ENCODE results near the gene VPS4B.
A peak's percentile ranks its signal among the peaks of the same experiment; 100 is the strongest.

Gene VPS4B

DNA sequence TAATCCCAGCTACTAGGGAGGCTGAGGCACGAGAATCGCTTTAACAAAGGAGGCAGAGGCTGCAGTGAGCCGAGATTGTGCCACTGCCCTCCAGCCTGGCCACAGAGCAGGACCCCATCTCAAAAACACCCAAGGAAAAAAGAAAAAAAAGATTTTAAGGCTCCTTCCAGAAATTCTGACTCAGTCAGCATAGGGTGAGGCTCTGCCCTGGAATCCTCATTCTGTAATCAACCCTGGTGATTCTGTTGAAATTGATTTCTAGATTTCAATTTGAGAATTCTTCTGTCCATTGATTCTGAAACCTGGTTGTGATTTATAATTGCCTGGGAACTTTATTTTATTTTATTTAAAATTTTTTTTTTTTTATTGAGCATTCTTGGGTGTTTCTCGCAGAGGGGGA, 27.1 kb upstream of the VPS4B start:
- Histone ChIP-seq H3K4me1 (ENCODE audit: control insufficient read depth in 1 of 2, insufficient read depth in 1 of 2, low read depth in 1 of 2, low read length in 1 of 2) (peaks cover 10% of the 10 kb centered on the region in 2 experiments), H3K9me3 (no peaks in the 10 kb centered on the region), H3K27me3 (no peaks in the 10 kb centered on the region), H3K36me3 (no peaks in the 10 kb centered on the region), H3K4me3 (ENCODE audit: low read depth in 1 of 2, low read length in 1 of 2) (no peak overlapping the region), H3K27ac (no peak overlapping the region)
- TF ChIP-seq, protein P1, sequence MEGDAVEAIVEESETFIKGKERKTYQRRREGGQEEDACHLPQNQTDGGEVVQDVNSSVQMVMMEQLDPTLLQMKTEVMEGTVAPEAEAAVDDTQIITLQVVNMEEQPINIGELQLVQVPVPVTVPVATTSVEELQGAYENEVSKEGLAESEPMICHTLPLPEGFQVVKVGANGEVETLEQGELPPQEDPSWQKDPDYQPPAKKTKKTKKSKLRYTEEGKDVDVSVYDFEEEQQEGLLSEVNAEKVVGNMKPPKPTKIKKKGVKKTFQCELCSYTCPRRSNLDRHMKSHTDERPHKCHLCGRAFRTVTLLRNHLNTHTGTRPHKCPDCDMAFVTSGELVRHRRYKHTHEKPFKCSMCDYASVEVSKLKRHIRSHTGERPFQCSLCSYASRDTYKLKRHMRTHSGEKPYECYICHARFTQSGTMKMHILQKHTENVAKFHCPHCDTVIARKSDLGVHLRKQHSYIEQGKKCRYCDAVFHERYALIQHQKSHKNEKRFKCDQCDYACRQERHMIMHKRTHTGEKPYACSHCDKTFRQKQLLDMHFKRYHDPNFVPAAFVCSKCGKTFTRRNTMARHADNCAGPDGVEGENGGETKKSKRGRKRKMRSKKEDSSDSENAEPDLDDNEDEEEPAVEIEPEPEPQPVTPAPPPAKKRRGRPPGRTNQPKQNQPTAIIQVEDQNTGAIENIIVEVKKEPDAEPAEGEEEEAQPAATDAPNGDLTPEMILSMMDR (IDR thresholded peaks at IDR 0.05), result no peak

DNA sequence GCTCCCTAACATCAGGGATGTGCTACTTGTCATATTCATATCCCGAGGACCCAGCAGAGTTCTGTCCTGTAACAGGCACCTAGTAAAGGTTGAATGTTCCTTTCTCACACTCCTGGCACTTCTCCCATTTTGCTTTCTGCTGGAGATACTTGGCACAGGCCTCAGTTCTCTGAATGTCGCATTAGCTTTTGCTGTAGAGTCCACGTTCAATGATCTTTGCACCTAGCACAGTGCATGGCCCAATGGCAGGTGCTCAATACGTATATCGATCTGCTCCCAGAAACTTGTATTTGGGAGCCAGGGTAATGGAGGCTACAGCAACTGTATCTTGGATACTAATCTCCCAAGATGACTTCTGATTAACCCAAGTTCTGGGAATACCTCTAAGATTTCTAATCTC, 24.8 kb upstream of the VPS4B start:
- no peak overlapping the region for H3K27ac ChIP-seq
- no peaks in the 10 kb centered on the region for H3K9me3 ChIP-seq

DNA sequence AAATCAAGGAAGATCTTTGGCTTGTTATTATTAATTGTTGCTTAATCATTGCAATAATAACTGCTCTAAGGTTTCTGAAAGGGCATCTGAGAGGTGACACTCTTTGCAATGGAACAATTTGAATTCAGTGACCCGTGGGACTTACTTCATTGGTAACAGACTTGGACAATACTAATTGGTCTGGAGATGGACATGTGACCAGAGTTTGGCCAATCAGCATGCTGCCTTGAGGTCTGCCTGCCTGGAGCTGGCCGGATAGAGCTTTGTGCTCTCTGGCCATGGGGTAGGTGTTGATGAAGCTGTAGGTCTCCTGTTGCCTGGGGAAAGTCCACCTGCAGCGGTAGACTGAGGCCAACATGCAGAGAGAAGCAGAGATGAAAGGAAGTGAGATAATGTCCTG, 24.0 kb upstream of the VPS4B start:
- no peaks in the 10 kb centered on the region for H3K9me3 ChIP-seq
- peaks cover 18 to 19% of the 10 kb centered on the region in 2 experiments for H3K4me1 ChIP-seq (ENCODE audit: control insufficient read depth in 1 of 2, insufficient read depth in 1 of 2, low read depth in 1 of 2, low read length in 1 of 2)
- H3K27me3 ChIP-seq, result no peaks in the 10 kb centered on the region
- TF ChIP-seq, protein P1 (IDR thresholded peaks at IDR 0.05), result no peak
- no peak overlapping the region for H3K4me3 ChIP-seq (ENCODE audit: low read depth in 1 of 2, low read length in 1 of 2)
- H3K27ac ChIP-seq, result no peak overlapping the region
- no peaks in the 10 kb centered on the region for H3K36me3 ChIP-seq

More for the DNA sequence above, 24.8 kb upstream of the VPS4B start:
- TF ChIP-seq, protein P1 (IDR thresholded peaks at IDR 0.05), result no peak
- Histone ChIP-seq H3K36me3 (no peaks in the 10 kb centered on the region), H3K27me3 (no peaks in the 10 kb centered on the region), H3K4me1 (ENCODE audit: control insufficient read depth in 1 of 2, insufficient read depth in 1 of 2, low read depth in 1 of 2, low read length in 1 of 2) (peaks cover 18 to 19% of the 10 kb centered on the region in 2 experiments), H3K4me3 (ENCODE audit: low read depth in 1 of 2, low read length in 1 of 2) (no peak overlapping the region)

DNA sequence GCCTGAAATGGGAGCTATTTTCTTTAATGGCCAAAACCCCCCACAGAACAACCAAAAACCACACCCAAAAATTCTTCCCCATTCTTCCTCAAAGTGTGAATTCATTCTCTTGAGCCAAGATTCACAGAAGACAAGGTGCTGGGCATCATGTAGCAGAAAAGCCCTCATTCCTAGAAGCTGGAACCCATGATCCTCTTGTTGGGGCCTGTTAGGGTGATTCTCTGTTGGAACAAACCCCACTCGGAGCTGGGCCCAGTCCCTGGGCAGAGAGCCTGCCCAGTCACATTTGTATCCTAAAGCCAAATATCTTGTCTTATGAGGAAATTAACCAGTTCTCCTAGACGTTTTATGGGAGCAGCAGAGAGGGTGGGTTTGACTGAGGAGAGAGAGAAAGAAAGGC, 22.8 kb upstream of the VPS4B start:
- peak overlapping the region; percentile 80 for H3K27ac ChIP-seq
- TF ChIP-seq, protein P1 (IDR thresholded peaks at IDR 0.05), result no peak
- H3K4me3 ChIP-seq (ENCODE audit: low read depth in 1 of 2, low read length in 1 of 2), result no peak overlapping the region
- peaks cover 19 to 22% of the 10 kb centered on the region in 2 experiments for H3K4me1 ChIP-seq (ENCODE audit: control insufficient read depth in 1 of 2, insufficient read depth in 1 of 2, low read depth in 1 of 2, low read length in 1 of 2)
- no peaks in the 10 kb centered on the region for H3K36me3 ChIP-seq
- no peaks in the 10 kb centered on the region for H3K9me3 ChIP-seq
- H3K27me3 ChIP-seq, result no peaks in the 10 kb centered on the region

DNA sequence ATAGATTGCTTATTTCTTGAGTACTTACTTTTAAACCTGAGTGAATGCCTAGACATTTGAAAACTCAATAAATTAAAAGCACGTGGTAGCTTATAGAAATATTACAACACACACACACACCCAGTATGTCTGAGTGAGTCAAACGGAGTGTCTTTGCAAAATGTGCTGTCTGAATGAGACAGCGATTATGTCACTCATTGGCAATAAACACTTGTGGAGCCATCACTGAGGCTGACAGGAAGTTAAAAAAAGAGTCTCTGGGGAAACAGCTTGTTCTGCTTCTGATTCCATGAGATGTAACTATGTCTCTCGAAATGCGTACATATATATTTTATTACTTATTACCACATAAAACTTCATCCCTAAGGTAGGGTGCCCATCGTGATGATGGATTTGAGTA, 22.3 kb upstream of the VPS4B start:
- no peak overlapping the region for H3K4me3 ChIP-seq (ENCODE audit: low read depth in 1 of 2, low read length in 1 of 2)
- H3K27ac ChIP-seq, result peak overlapping the region; percentile 80

More for the DNA sequence above, 22.3 kb upstream of the VPS4B start:
- Histone ChIP-seq H3K27me3 (no peaks in the 10 kb centered on the region), H3K36me3 (no peaks in the 10 kb centered on the region), H3K4me1 (ENCODE audit: control insufficient read depth in 1 of 2, insufficient read depth in 1 of 2, low read depth in 1 of 2, low read length in 1 of 2) (peaks cover 19 to 24% of the 10 kb centered on the region in 2 experiments), H3K9me3 (no peaks in the 10 kb centered on the region)
- TF ChIP-seq, protein P1 (IDR thresholded peaks at IDR 0.05), result no peak
